Loucy (cell line): ENCODE results near the gene PCBP3.

ENCODE experiments used
- H2AFZ ChIP-seq: fragments of 200-600 bp; sonication (generic); 2 replicates; pipeline ENCODE4 v1.6.0; 2016; ENCODE audit warnings: antibody characterized with exemption, mild to moderate bottlenecking, low read length, moderate library complexity
- H3F3A ChIP-seq: fragments of 200-600 bp; 2 replicates; pipeline ENCODE4 v1.6.0; 2016; ENCODE audit warnings: antibody characterized with exemption, low read depth, mild to moderate bottlenecking
- H3K27me3 ChIP-seq: fragments of 200-600 bp; sonication (generic); 2 replicates; pipeline ENCODE4 v1.6.1; 2014; ENCODE audit warnings: low read length, mild to moderate bottlenecking; ENCODE audit not compliant: insufficient read depth, poor library complexity, severe bottlenecking
- H3K36me3 ChIP-seq: fragments of 200-600 bp; sonication (generic); 2 replicates; pipeline ENCODE4 v1.6.1; 2016; ENCODE audit warnings: low read length; ENCODE audit not compliant: insufficient read depth
- H3K4me1 ChIP-seq: fragments of 200-600 bp; sonication (generic); 2 replicates; pipeline ENCODE4 v1.5.1; 2014; ENCODE audit warnings: low read length, mild to moderate bottlenecking; ENCODE audit not compliant: insufficient read depth, poor library complexity, severe bottlenecking
- H3K4me2 ChIP-seq: fragments of 200-600 bp; sonication (generic); 2 replicates; pipeline ENCODE4 v1.6.0; 2014; ENCODE audit warnings: antibody characterized with exemption, low read length, low read depth, mild to moderate bottlenecking; ENCODE audit not compliant: poor library complexity, severe bottlenecking
- H3K4me3 ChIP-seq: fragments of 200-600 bp; sonication (generic); 2 replicates; pipeline ENCODE4 v1.5.1; 2014; ENCODE audit warnings: low read length, mild to moderate bottlenecking, mixed read lengths; ENCODE audit not compliant: poor library complexity, severe bottlenecking
- H3K79me2 ChIP-seq: fragments of 200-600 bp; sonication (generic); 2 replicates; pipeline ENCODE4 v1.6.1; 2014; ENCODE audit warnings: low read length; ENCODE audit not compliant: insufficient read depth
- H3K9ac ChIP-seq: fragments of 200-600 bp; sonication (generic); 2 replicates; pipeline ENCODE4 v1.6.0; 2014; ENCODE audit warnings: mild to moderate bottlenecking, low read depth, low read length, moderate library complexity; ENCODE audit not compliant: poor library complexity, severe bottlenecking
- H3K9me2 ChIP-seq: fragments of 200-600 bp; sonication (generic); replicated peaks from 2 replicates; pipeline ENCODE4 v1.6.1; 2016; ENCODE audit warnings: low read depth, low read length, mixed read lengths
- H3K9me3 ChIP-seq: fragments of 200-600 bp; sonication (generic); 2 replicates; pipeline ENCODE4 v1.6.1; 2014; ENCODE audit warnings: mild to moderate bottlenecking, antibody characterized with exemption, low read length, low read depth; ENCODE audit not compliant: insufficient read depth
- H4K20me1 ChIP-seq: fragments of 200-600 bp; sonication (generic); 2 replicates; pipeline ENCODE4 v1.6.0; 2014; ENCODE audit warnings: antibody characterized with exemption, low read length, mild to moderate bottlenecking; ENCODE audit not compliant: insufficient read depth, poor library complexity, severe bottlenecking
- CTCF ChIP-seq: fragments of 200-600 bp; sonication (generic); conservative IDR thresholded peaks from 2 replicates; pipeline ENCODE4 v1.5.1; 2014; ENCODE audit warnings: mild to moderate bottlenecking, antibody characterized with exemption, low read length
- EZH2phosphoT487 ChIP-seq: fragments of 200-600 bp; IDR thresholded peaks from 2 replicates; pipeline ENCODE4 v1.6.1; 2018; ENCODE audit warnings: antibody characterized with exemption, mild to moderate bottlenecking, moderate library complexity, borderline replicate concordance

PCBP3 gene

GRCh38 chr21:45938453-45938755, 294.9 kb downstream of the PCBP3 start:
- Histone ChIP-seq H3K36me3 (no peaks in the 10 kb centered on the region), H3K4me1 (no peaks in the 10 kb centered on the region), H3K4me2 (no peak overlapping the region), H3K9ac (no peak overlapping the region), H3K9me3 (peaks cover 20% of the 10 kb centered on the region; the same call in 1 of the 2 replicates), H3K4me3 (no peak overlapping the region), H2AFZ (no peak overlapping the region), H3K9me2 (no peaks in the 10 kb centered on the region), H3K27me3 (no peaks in the 10 kb centered on the region), H4K20me1 (no peaks in the 10 kb centered on the region), H3K79me2 (no peaks in the 10 kb centered on the region), H3F3A (no peaks in the 10 kb centered on the region)
- TF ChIP-seq EZH2phosphoT487 = no peak
- no peak for TF ChIP-seq CTCF

GRCh38 chr21:45938811-45939520, 295.4 kb downstream of the PCBP3 start:
- no peaks in the 10 kb centered on the region for H3K27me3 ChIP-seq
- no peaks in the 10 kb centered on the region for H3K9me2 ChIP-seq
- no peaks in the 10 kb centered on the region for H3K4me1 ChIP-seq
- H3K79me2 ChIP-seq = no peaks in the 10 kb centered on the region
- no peaks in the 10 kb centered on the region for H4K20me1 ChIP-seq
- H3K4me2 ChIP-seq = no peak overlapping the region
- H3K4me3 ChIP-seq = no peak overlapping the region
- no peak for TF ChIP-seq EZH2phosphoT487
- TF ChIP-seq CTCF = no peak
- H2AFZ ChIP-seq = no peak overlapping the region
- H3K36me3 ChIP-seq = no peaks in the 10 kb centered on the region
- no peak overlapping the region for H3K9ac ChIP-seq
- peaks cover 20% of the 10 kb centered on the region; the same call in 1 of the 2 replicates for H3K9me3 ChIP-seq
- no peaks in the 10 kb centered on the region for H3F3A ChIP-seq

- Histone ChIP-seq H3K4me3 (no peak overlapping the region), H4K20me1 (no peaks in the 10 kb centered on the region), H3K4me2 (no peak overlapping the region), H3K9me3 (peaks cover 20% of the 10 kb centered on the region; the same call in 1 of the 2 replicates), H3K9me2 (no peaks in the 10 kb centered on the region), H2AFZ (no peak overlapping the region), H3F3A (no peaks in the 10 kb centered on the region), H3K4me1 (no peaks in the 10 kb centered on the region), H3K36me3 (no peaks in the 10 kb centered on the region), H3K9ac (no peak overlapping the region), H3K27me3 (no peaks in the 10 kb centered on the region), H3K79me2 (no peaks in the 10 kb centered on the region)
- no peak for TF ChIP-seq EZH2phosphoT487
- TF ChIP-seq CTCF = no peak
Measured at GRCh38 chr21:45939521-45940045, 296.1 kb downstream of the PCBP3 start.
